OCI-LY7 (cell line): Measurements from ENCODE around the gene TEX13A. TPM values are rescaled to one million over a fixed set of nuclear protein-coding genes. Genes with fewer than 3 reads are reported as not detected.

Experiments used
- BruUV-seq: library from RNA; stranded (reverse); fragments of 400-500 nt; replicated peaks from 2 replicates; lab custom pipeline; 2021; lab: Mats Ljungman, UMichigan
- CTCF ChIA-PET: fragments of 300-600 bp; sonication (Branson Sonifier 250); formaldehyde crosslinking; loops from one replicate; lab custom pipeline; 2022; ENCODE audit warnings: antibody characterized with exemption; ENCODE audit not compliant: unreplicated experiment; lab: Charles Lee
- POLR2A ChIA-PET: fragments of 300-600 bp; sonication (Branson Sonifier 250); formaldehyde crosslinking; loops from one replicate; lab custom pipeline; 2022; ENCODE audit warnings: antibody characterized with exemption; lab: Charles Lee
- DNase-seq: peaks from one replicate; pipeline ENCODE4 v3.0.0-alpha.2; 2015; ENCODE audit warnings: low spot score
- H2AFZ ChIP-seq: fragments of 200-600 bp; sonication (generic), shearing (Covaris generic); 2 replicates; pipeline ENCODE4 v1.6.1; 2014; ENCODE audit warnings: mild to moderate bottlenecking, antibody characterized with exemption, low read length, moderate library complexity
- H3K27ac ChIP-seq: fragments of 200-600 bp; sonication (generic); 2 replicates; pipeline ENCODE4 v1.5.1; 2014; ENCODE audit warnings: mixed run types, low read depth, mild to moderate bottlenecking, moderate library complexity, low read length, inconsistent platforms; ENCODE audit not compliant: poor library complexity, severe bottlenecking
- H3K36me3 ChIP-seq: fragments of 200-600 bp; sonication (generic); 2 replicates; pipeline ENCODE4 v1.6.1; 2014; ENCODE audit warnings: mild to moderate bottlenecking, antibody characterized with exemption, low read length, moderate library complexity, mixed read lengths; ENCODE audit not compliant: insufficient read depth
- H3K4me1 ChIP-seq: fragments of 200-600 bp; sonication (generic); 2 replicates; pipeline ENCODE4 v1.5.1; 2014; ENCODE audit warnings: mild to moderate bottlenecking, low read length; ENCODE audit not compliant: insufficient read depth, poor library complexity, severe bottlenecking
- H3K4me2 ChIP-seq: fragments of 200-600 bp; sonication (generic); 2 replicates; pipeline ENCODE4 v1.6.1; 2014; ENCODE audit warnings: mild to moderate bottlenecking, low read length
- H3K4me3 ChIP-seq: fragments of 200-600 bp; sonication (generic); 2 replicates; pipeline ENCODE4 v1.5.1; 2014; ENCODE audit warnings: mild to moderate bottlenecking, low read depth, low read length; ENCODE audit not compliant: poor library complexity, severe bottlenecking
- H3K79me2 ChIP-seq: fragments of 200-600 bp; sonication (generic); 2 replicates; pipeline ENCODE4 v1.6.1; 2016; ENCODE audit warnings: low read depth, mild to moderate bottlenecking, low read length, moderate library complexity, mixed read lengths; ENCODE audit not compliant: insufficient read depth
- H3K9me2 ChIP-seq: fragments of 200-600 bp; sonication (generic); 2 replicates; pipeline ENCODE4 v1.6.1; 2016; ENCODE audit warnings: mild to moderate bottlenecking, low read length, mixed read lengths; ENCODE audit not compliant: insufficient read depth
- H3K9me3 ChIP-seq: fragments of 200-600 bp; sonication (generic); 2 replicates; pipeline ENCODE4 v1.6.1; 2014; ENCODE audit warnings: mild to moderate bottlenecking, mixed run types, low read length, mixed read lengths
- H4K20me1 ChIP-seq: fragments of 200-600 bp; sonication (generic); 2 replicates; pipeline ENCODE4 v1.6.1; 2014; ENCODE audit warnings: mild to moderate bottlenecking, antibody characterized with exemption, low read length, moderate library complexity, mixed read lengths; ENCODE audit not compliant: insufficient read depth
- EZH2phosphoT487 ChIP-seq: fragments of 200-600 bp; sonication (generic); IDR thresholded peaks from 2 replicates; pipeline ENCODE4 v1.6.1; 2018; ENCODE audit warnings: low read depth, borderline replicate concordance, mild to moderate bottlenecking, mixed run types, antibody characterized with exemption, low read length, moderate library complexity, mixed read lengths
- intact Hi-C: fragments of 100-400 bp; cut with micrococcal nuclease; formaldehyde crosslinking; loops from one replicate; pipeline ENCODE4 v1.10.0; 2022; ENCODE audit not compliant: unreplicated experiment
- total RNA-seq, 2 experiments: library from RNA; depleted of rRNA in 1 of 2; stranded (reverse); fragments of >200 nt in 1 of 2; shearing (Covaris generic) in 1 of 2; gene quantifications; 2 replicates each; pipeline ENCODE4 v1.2.3, GENCODE V29; 2014 to 2022
- TF ChIP-seq, protein P1 (sequence below): fragments of 200-600 bp; sonication (generic); conservative IDR thresholded peaks from 2 replicates; pipeline ENCODE4 v1.5.1; 2014; ENCODE audit warnings: mild to moderate bottlenecking, antibody characterized with exemption, low read length, moderate library complexity, mixed read lengths

The TEX13A gene
- total RNA-seq, 2 experiments from 2014 or later: not detected

GRCh38 chrX:105219454-105220401 lies 766 bp downstream of the TEX13A start:
- no TSS peak for BruUV-seq
- Histone ChIP-seq H3K4me3 (no peak overlapping the region), H3K9me2 (no peaks in the 10 kb centered on the region), H2AFZ (no peak overlapping the region), H3K79me2 (no peaks in the 10 kb centered on the region), H3K36me3 (no peaks in the 10 kb centered on the region), H3K4me2 (no peak overlapping the region), H3K9me3 (no peaks in the 10 kb centered on the region), H4K20me1 (no peaks in the 10 kb centered on the region), H3K4me1 (no peaks in the 10 kb centered on the region), H3K27ac (no peak overlapping the region)
- ChIA-PET POLR2A (no interaction called here), CTCF (no interaction called here)
- TF ChIP-seq, protein P1, sequence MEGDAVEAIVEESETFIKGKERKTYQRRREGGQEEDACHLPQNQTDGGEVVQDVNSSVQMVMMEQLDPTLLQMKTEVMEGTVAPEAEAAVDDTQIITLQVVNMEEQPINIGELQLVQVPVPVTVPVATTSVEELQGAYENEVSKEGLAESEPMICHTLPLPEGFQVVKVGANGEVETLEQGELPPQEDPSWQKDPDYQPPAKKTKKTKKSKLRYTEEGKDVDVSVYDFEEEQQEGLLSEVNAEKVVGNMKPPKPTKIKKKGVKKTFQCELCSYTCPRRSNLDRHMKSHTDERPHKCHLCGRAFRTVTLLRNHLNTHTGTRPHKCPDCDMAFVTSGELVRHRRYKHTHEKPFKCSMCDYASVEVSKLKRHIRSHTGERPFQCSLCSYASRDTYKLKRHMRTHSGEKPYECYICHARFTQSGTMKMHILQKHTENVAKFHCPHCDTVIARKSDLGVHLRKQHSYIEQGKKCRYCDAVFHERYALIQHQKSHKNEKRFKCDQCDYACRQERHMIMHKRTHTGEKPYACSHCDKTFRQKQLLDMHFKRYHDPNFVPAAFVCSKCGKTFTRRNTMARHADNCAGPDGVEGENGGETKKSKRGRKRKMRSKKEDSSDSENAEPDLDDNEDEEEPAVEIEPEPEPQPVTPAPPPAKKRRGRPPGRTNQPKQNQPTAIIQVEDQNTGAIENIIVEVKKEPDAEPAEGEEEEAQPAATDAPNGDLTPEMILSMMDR: no peak
- TF ChIP-seq EZH2phosphoT487: no peak
- intact Hi-C loops: no loop called here
- no peak for DNase-seq

GRCh38 chrX:105211066-105211575 lies 9.4 kb downstream of the TEX13A start:
- no peak for TF ChIP-seq EZH2phosphoT487
- TF ChIP-seq, protein P1: no peak
- Histone ChIP-seq H3K4me2 (no peak overlapping the region), H3K4me1 (no peaks in the 10 kb centered on the region), H3K27ac (no peak overlapping the region), H3K4me3 (no peak overlapping the region), H3K79me2 (no peaks in the 10 kb centered on the region), H3K36me3 (no peaks in the 10 kb centered on the region), H4K20me1 (no peaks in the 10 kb centered on the region), H3K9me3 (no peaks in the 10 kb centered on the region), H3K9me2 (no peaks in the 10 kb centered on the region), H2AFZ (no peak overlapping the region)
- intact Hi-C loops: no loop called here
- POLR2A ChIA-PET: interaction anchor here (0.6 kb wide), 3 partner anchors 8 to 47 kb away, joined by 3 to 5 read pairs (median 3); no protein-coding TSS in a partner anchor
- DNase-seq: no peak
- CTCF ChIA-PET: no interaction called here
- no TSS peak for BruUV-seq

DNA sequence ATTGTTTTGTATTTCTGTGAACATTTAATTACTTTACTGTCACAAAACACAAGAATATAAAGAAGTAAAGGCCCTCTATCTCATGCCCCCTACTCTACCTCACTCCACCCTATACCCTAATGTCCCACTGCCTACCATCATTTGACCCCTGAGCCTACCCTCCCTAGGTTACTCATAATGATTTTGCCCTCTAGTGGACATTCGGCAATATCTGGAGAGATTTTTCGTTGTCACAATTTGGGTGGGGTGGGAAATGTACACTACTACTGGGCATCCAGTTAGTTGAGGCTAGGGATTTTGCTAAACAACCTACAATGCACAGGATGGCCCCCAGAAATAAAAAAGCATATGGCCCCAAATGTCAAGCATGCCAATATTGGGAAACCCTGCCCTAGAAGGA lies 10.2 kb downstream of the TEX13A start:
- H3K9me2 ChIP-seq: no peaks in the 10 kb centered on the region
- DNase-seq: no peak
- H3K27ac ChIP-seq: no peak overlapping the region
- H3K79me2 ChIP-seq: no peaks in the 10 kb centered on the region
- H3K9me3 ChIP-seq: no peaks in the 10 kb centered on the region
- no peak overlapping the region for H3K4me3 ChIP-seq
- no TSS peak for BruUV-seq
- intact Hi-C loops: no loop called here
- no peak for TF ChIP-seq EZH2phosphoT487
- TF ChIP-seq, protein P1: 0 out of 2 replicates have a peak, but pooled peaks have one; percentile 38
- no peak overlapping the region for H3K4me2 ChIP-seq
- H3K36me3 ChIP-seq: no peaks in the 10 kb centered on the region
- ChIA-PET POLR2A (no interaction called here), CTCF (no interaction called here)
- no peak overlapping the region for H2AFZ ChIP-seq
- H4K20me1 ChIP-seq: no peaks in the 10 kb centered on the region
- no peaks in the 10 kb centered on the region for H3K4me1 ChIP-seq
